Measurements from ENCODE around the gene ENPP1.

The ENPP1 gene

GRCh38 chr6:131825946-131826345, 18.1 kb downstream of the ENPP1 start:
- no peak for DNase-seq (ENCODE audit: low spot score)
- no peak overlapping the region for H3K4me3 ChIP-seq
- H3K27ac ChIP-seq = no peak overlapping the region
- no peak for TF ChIP-seq CTCF (IDR thresholded peaks at IDR 0.05)

DNA sequence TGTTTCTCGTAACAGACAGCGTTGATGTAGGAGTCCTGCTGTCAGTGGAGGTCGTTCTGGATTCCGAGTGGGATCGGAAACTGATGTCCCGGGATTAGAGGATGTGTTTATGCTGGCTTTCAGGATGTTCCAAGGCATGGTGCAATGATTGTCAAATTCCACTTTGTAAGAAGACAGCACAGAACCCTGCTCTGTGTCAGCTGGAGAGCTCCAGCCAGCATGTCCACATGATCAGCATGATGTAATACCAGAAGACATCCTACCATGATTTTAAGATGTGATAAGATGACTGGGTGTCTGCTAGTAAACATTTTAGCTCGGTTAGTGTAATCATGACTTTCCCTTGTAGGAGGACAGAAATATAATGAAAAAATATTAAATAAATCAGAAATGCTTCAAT, 20.3 kb downstream of the ENPP1 start:
- no peak for DNase-seq (ENCODE audit: low spot score)
- Histone ChIP-seq H3K27ac (no peak overlapping the region), H3K4me3 (no peak overlapping the region)
- no peak for TF ChIP-seq CTCF (IDR thresholded peaks at IDR 0.05)

GRCh38 chr6:131828951-131829350, 21.1 kb downstream of the ENPP1 start:
- no peak for DNase-seq (ENCODE audit: low spot score)
- Histone ChIP-seq H3K27ac (peak overlapping the region in 1 of 2 donors; percentile 36), H3K4me3 (no peak overlapping the region)
- TF ChIP-seq CTCF (IDR thresholded peaks at IDR 0.05) = no peak

DNA sequence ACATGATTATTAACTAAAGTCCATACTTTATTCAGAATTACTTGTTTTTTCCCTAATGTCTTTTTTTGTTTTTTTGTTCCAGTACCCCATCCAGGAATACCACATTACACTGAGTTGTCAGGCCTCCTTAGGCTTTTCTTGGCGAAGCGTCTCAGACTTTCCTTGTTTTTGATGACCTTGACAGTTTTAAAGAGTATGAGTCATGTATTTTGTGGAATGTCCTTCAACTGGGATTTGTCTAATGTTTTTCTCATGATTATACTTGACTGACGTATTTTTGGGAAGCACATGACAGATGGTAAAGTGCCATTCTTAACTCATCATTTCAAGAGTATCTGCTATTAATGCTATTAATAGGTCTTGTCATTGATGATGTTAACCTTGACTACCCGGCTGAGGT, 23.6 kb downstream of the ENPP1 start:
- no peak for DNase-seq (ENCODE audit: low spot score)
- Histone ChIP-seq H3K4me3 (no peak overlapping the region), H3K27ac (peak overlapping the region; percentile 19 to 36)
- no peak for TF ChIP-seq CTCF (IDR thresholded peaks at IDR 0.05)

GRCh38 chr6:131831886-131832285, 24.1 kb downstream of the ENPP1 start:
- TF ChIP-seq CTCF (IDR thresholded peaks at IDR 0.05) = no peak
- H3K27ac ChIP-seq = peak overlapping the region; percentile 19 to 36
- no peak for DNase-seq (ENCODE audit: low spot score)
- H3K4me3 ChIP-seq = no peak overlapping the region

DNA sequence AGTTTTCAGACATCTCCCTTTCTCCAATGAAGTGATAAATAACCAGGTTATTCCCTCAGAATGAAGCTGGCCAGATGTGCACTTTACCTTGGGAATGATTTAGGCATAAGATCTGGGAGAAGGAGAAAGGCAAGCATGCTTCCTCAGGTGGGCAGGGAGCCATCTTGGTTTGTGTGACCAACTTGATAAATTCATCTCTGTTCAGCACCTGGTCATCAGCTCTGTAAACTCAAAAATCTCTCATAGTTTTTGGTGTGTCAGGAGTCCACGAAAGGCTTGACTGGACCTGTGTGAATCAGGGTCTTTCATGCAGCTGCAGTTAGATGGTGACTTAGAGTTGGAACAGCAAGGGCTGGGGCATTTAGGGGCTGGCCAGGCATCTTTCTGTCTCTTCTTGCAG, 24.5 kb downstream of the ENPP1 start:
- TF ChIP-seq CTCF (IDR thresholded peaks at IDR 0.05) = no peak
- Histone ChIP-seq H3K27ac (peak overlapping the region in 1 of 2 donors; percentile 9), H3K4me3 (no peak overlapping the region)
- DNase-seq (ENCODE audit: low spot score) = no peak

DNA sequence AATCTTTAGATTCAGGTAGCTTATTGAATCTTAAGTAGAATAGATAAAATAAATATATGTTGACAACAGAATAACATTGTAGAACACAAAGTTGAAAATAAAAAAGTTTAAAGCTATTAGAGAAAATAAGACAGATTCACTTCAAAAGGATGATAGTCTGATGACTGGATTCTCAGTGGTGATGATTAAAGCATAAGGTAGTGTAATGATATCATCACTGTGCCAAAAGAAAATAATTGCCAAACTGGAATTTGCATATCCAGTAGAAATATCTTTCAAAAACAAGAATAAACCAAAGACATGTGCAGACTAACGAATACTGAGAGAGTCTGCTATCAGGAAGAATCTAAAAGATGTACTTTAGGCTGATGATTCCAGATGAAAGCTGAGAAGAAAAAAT, 30.2 kb downstream of the ENPP1 start:
- no peak overlapping the region for H3K27ac ChIP-seq
- DNase-seq (ENCODE audit: low spot score) = no peak
- TF ChIP-seq CTCF (IDR thresholded peaks at IDR 0.05) = no peak
- H3K4me3 ChIP-seq = no peak overlapping the region
